GM19328 (cell line): ENCODE data around the gene STEAP3.

Experiments
- ATAC-seq: cut with Tn5 transposase; IDR thresholded peaks from one replicate; pipeline ENCODE4 v1.9.1; 2021; ENCODE audit warnings: mild to moderate bottlenecking, moderate library complexity; ENCODE audit not compliant: unreplicated experiment

STEAP3 gene

DNA sequence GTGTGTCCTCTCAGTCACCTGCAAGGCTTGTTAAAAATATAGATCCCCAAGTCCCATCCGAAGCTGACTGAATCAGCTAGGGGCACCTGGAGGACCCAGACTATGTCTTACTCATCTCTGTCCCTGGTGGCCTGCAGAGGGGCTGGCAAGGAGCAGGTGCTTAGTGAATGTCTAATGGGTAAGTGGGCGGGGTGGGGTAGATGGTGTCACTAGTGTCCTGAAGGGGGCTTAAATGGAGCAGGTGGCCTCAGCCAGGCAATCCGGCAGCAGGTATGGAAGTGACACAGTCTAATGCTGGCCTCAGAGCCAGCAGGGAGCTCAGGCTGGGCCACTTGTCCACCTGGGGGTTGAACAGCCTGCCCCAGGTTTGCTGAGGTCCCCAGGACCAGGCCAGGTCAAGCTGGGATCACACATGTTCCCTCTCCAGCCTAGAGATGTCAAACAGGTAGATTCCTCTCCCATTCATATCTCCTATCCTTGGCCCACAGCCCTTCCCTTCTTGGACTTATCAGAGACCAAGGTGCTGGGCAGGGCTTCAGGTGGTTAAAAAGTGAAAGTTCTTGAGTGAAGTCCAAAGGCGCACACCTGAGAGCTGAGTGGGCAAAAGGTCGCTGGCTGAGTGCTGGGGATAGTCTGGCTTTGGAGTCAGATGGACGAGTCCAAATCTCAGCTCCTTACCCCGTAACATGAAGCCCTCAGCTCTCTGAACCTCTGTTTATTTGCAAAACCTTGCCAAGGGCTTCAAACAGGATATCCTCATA is 1.7 kb downstream of the STEAP3 start:
- no peak for ATAC-seq

- no peak for ATAC-seq
These were observed 2.3 kb downstream of the STEAP3 start for GRCh38 chr2:119225926-119226325.

- no peak for ATAC-seq
These were observed 3.7 kb downstream of the STEAP3 start for GRCh38 chr2:119227346-119227745.

DNA sequence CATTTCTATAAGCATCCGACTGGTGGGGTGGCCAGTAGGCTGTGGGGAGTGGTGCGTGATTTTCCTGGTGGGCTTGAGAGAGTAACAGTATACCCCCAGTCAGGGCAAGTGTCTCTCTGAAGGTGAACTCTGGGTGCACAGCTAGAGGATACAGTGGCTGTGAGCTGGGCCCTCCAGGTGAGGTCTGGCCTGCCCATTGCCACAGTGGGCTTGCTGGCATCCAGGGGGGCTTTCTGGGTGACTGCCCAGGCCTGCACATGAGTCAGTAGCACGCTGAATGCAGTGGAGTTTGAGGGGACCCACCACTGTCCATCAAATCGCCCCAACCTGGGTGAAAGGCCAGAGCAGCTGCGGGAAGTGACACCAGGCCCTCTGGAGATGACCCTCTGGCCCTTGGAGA is 4.5 kb downstream of the STEAP3 start:
- no peak for ATAC-seq

- ATAC-seq: no peak
These were observed 5.3 kb downstream of the STEAP3 start for GRCh38 chr2:119228964-119229363.

- ATAC-seq: no peak
These were observed 6.1 kb downstream of the STEAP3 start for GRCh38 chr2:119229716-119230115.

- ATAC-seq: no peak
These were observed 6.9 kb downstream of the STEAP3 start for GRCh38 chr2:119230219-119231185.

DNA sequence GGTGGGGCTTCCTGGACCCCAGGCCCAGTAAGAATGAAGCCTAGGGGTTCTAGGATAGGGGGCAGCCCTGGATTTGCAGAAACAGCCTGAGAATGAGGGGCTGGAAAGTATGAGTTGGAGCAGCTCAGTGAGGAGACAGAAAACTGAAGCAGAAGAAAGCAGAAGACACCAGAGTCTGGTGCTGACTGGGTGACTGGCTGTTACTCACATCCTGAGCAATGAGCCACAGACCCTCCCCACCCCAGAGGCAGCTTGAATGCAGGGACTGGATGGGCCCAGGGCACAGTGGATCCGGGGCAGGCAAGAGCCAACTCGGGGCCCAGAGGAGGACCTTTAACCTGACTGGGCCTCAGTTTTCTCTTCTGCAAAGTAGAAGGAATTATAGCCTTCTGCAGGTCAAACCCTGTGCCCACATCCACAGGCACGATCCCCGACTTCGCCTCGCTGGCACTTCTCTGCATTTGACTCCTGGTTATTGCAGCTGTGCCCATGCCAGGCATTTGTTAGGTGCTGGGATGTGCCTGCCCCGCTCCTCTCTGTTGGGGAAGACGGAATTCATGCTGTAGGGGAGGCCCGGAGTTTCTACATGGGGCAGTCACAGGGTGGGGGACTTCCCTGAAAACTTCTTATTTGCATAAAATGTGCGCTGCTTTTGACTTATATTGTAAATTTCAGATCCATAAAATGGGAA is 8.5 kb downstream of the STEAP3 start:
- ATAC-seq: no peak

DNA sequence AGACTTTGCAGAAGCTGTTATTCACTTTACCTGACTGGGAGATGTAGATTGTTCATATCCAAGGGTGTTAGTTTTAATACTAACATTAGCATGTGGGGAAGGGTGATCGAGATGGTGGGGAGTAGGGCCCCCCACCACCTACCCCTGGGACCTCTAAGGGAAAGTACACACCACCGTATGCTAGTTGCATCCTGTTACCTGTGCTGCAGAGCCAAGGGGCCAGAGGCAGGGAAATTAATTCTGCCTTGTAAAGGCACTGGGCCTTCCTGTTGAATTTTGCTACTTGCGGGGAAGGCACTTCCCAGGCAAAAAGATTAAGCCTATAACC is 9.0 kb downstream of the STEAP3 start:
- ATAC-seq: no peak

GRCh38 chr2:119233326-119234020 is 9.8 kb downstream of the STEAP3 start:
- no peak for ATAC-seq

GRCh38 chr2:119234021-119235019 is 10.7 kb downstream of the STEAP3 start:
- ATAC-seq: no peak

- no peak for ATAC-seq
These were observed 13.2 kb downstream of the STEAP3 start for GRCh38 chr2:119236796-119237195.

DNA sequence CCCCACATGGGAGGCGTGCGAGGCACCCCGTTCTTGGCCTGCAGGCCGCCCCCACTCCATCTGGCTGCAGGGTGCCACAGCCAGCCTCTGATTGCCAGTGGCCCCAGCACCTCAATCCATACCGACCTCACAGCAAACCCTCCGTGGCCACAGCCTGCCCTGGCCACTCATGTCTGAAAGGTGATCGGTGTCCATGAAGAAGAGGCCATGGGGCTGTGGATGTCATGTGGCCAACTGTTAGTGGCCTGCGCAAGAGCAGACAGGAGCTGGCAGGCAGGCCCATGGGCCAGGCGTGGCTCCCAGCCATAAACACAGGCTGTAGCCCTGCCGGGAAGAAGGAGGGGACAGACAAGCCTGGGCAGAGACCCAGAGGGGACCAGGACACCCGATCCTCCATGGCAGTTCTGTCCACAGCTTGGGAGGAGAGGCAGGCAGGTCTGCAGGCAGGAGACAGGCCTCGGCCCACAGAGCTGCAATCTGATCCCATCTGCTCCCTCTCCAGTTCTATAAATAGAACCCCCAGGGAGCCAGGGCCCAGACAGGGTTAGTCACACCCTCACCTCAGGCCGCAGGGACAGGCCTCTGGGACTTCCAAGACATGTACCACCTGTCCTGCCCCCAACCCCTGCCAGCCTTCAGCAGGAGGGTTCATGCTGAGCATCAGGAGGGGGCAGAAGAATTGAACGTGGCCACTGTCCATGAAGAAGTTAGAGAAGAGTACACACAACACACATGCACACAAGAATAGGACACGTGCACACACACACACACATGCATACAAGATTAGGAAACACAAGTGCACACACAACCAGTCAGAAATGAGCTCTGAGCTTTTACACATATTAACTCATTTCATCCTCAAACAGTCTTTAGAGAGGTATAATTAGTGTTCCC is 16.9 kb downstream of the STEAP3 start:
- no peak for ATAC-seq

- no peak for ATAC-seq
These were observed 17.5 kb downstream of the STEAP3 start for GRCh38 chr2:119241205-119241532.

GRCh38 chr2:119242276-119243119 is 18.9 kb downstream of the STEAP3 start:
- ATAC-seq: no peak

DNA sequence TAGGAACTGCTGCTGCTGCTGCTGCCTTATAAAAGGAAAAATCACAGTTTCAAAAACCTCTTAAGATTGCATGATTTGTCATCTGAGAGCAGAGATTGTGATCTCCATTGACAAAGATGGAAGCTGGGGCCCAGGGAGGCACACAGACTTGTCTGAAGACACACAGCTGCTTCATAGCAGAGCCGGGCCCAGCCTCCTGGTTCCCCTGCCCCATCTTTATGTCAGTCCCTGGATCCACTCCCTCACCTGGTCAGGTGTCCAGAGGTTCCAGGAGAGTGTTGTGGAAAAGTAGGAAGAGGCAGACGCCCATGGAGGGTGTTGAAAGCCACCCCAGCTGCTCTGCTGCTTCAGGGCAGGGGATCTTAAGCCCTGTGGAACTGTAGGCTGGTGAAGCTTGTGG is 20.0 kb downstream of the STEAP3 start:
- no peak for ATAC-seq

GRCh38 chr2:119245076-119245840 is 21.6 kb downstream of the STEAP3 start:
- ATAC-seq: no peak
